GM18508 (cell line): ENCODE measurements around the gene HELZ.
"Not testable (repeated sequence)": the region's sequence is repeated elsewhere in the genome, so short reads cannot be mapped to it uniquely, and the experiment has no call there.

ENCODE experiments used
- ATAC-seq: cut with Tn5 transposase; IDR thresholded peaks from one replicate; pipeline ENCODE4 v1.9.1; 2021; ENCODE audit warnings: moderate number of reproducible peaks; ENCODE audit not compliant: insufficient read depth, unreplicated experiment

HELZ gene

DNA sequence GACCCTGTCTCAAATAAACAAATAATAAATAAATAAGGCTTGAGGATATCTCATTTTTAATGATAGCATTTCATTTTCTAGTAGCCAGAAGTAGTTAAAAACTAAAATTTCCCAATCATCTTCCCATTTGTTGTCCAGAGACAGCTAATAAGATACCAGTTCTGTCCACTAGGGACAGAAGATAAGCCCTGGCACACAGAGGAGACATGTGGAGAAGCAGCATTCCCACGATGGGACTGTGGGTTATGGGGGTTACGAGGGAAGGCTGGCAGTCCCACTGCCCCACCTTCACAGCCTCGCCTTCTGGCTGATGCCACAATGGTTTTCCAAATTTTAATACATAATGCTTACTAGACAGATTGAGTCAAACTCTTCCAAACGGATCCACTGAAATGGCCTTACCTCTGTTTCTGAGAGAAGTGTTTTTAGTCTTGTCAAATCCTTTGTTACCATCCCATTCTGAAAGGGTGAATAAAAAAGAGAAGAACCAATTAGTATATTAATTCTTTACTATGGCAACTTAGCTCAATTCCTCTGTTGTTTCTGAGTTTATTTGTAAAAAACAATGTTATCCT lies 44.2 kb downstream of the HELZ start:
- ATAC-seq: no peak

DNA sequence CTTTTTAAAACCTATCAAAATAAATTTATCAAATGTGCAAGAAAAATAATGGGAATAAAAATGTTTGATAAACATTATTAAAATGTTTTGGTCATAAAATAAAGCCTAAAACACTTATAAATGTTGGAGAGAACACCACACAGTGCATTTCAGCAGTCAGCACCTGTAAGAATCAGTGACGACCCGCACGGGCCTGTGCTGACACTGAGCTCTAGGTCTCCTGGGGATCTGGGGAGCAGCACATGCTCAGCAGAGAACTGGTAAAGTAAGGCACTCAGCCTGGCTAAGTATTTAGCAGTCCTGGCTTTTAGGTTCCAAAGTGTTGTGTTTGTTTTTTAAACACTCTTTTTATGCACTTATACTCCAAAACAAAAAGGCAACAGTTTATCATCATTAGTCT lies 46.9 kb downstream of the HELZ start:
- no peak for ATAC-seq

DNA sequence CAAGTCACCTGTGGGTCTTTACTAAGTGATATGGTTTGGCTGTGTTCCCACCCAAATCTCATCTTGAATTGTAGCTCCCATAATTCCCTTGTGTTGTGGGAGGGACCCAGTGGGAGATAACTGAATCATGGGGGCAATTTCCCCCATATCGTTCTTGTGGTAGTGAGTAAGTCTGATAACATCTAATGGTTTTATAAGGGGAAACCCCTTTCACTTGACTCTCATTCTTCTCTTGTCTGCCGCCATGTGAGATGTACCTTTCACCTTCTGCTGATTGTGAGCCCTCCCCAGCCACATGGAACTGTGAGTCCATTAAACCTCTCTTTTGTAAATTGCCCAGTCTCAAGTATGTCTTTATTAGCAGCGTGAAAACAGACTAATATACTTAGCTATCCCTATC lies 48.0 kb downstream of the HELZ start:
- not testable (repeated sequence) for ATAC-seq

DNA sequence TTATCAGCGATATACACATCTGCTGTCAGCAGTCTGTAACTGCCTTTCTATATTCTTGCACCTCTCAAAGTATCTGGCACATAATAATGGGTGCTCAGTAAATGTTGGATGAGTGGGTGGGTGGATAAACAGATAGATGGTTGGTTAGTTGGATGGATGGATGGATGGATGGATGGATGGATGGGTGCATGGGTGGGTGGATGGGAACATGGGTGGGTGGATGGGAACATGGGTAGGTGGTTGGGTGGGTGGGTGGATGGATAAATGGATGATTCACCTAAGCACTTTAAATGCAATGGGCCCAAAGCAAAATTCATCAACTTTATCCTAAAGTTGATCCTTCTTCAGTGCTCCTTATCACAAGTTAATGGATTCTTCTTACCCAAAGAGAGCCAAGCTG lies 48.6 kb downstream of the HELZ start:
- no peak for ATAC-seq

DNA sequence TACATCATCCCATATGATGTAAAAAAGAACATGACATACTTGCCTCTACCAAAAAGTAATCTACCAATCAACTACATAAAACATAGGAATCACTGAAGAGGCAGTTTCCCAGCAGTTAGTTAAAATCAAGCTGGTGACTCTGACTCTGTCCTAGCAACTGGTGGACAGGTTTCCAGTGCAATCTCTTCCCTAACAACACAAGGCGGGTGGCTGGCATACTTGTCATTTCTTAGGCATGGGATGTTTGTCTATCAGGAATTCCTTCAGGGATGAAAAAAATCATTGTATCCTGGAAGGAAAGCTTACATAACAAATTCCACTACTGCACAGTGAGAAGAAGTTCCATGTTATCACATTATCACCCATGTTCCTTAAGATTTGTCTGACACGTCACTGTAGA lies 50.9 kb downstream of the HELZ start:
- no peak for ATAC-seq

DNA sequence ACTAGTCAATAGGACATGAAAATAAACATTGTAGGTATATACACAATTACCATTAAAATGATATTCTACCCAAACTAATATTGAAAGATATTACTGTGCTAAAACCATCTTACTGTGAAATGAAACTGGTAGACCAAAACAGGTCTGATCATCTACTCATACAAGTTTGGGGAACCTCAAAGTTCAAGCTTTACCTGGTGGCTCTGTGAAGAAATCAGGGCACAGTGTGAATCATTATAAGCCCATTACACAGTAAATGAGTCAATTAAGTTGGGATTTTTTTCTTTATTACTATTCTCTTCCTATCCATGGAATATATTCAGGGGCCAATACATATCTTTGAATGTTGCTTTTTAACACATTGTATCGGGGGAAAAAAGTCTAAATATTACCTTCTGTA lies 57.1 kb downstream of the HELZ start:
- ATAC-seq: no peak

DNA sequence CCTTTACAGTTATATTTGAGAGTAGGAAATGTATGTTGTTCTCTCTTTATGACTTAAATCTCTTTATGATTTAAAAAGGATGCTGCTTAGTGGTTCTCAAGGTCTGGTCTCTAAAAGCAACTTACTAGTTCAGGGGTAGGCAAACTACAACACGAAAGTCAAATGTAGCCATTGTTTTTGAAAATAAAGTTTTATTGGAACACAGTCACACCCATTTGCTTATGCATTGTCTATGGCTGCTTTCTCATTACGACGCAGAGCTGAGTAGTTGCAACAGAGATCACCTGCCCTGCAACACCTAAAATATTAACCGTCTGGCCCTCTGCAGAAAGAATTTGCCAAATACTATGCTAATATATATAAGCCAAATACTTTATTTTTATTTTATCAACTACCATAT lies 58.2 kb downstream of the HELZ start:
- no peak for ATAC-seq

DNA sequence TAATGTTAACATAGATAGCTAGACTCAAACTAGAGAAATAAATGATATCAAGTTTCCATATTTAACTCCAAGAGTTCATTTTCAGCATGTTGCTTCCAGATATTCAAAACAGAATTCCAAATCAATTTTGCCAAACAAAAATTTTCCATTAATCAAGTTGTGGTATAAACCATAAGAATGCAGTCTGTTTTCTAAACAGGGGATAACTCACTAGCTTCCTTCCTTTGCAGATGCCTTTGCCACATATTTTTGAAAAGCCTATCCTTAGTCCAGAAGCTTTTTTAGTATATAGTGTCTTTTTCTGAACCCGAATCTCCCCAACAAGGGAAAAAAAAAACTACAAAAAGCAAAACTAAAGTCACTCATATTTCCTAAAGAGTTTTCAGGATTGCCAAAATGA lies 61.5 kb downstream of the HELZ start:
- ATAC-seq: no peak

DNA sequence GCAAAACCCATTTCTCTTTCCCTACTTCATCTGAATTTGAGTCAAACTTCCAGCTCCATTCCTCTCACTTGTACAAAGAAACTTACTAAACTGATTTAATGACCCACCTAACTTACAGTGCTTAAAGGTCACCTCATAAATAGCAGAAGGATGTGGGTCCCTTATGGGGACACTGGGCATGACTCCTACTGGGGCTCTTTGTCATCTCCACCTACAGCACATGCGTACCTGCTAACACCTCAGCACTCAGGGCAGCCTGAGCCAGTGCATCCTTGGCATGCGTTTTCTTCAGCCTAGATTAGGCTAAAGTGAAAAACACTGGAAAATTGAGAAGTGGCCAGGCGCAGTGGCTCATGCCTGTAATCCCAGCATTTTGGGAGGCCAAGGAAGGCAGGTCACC lies 63.2 kb downstream of the HELZ start:
- ATAC-seq: no peak

DNA sequence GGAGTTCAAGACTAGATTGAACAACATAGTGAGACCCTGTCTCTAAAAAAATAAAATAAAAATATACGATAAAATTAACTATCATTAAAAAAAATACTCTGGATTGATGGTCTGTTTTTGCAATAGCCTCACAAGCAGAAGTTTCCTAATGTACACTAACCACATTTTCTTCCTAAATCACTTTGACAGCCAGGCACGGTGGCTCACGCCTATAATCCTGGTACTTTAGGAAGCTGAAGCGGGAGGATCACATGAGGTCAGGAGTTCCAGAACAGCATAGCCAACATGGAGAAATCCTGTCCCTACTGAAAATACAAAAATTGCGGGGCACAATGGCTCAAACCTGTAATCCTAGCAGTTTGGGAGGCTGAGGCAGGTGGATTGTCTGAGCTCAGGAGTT lies 64.7 kb downstream of the HELZ start:
- no peak for ATAC-seq

DNA sequence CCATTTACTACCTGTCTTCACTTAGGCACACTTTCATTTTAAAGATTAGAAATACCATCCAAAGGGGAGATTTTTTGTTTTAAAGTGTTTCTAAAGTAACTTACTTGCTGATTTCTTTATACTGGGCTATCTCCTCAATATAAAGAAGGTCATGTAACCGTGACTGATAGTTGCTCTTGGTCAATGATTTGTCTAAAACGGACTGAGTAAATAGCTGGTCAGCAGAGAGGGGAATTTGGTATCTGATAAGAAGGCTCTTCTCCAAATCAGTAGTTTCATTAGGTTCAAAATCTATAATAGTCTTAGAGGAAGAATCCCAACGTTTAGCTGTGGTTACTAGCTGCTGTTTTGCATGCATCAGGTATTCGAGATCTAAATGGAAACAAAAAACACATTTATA lies 66.4 kb downstream of the HELZ start:
- ATAC-seq: no peak

DNA sequence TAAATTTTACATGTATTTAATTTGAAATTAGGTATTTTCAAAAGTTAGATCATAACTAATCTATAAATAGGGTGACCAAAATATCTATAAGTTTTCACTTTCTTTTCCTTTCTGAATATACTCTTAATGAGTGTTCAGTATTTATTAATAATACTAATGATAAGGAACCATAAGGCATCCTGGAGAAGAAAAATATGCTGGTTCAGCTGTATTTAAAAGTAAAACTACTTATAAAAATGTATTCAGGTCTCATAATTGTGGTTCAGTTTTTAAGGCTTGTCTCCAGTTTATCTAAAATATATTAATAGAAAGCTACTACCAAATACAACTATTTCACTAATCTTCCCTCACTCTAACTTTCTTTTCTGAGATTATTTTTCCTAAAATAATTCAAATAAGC lies 67.3 kb downstream of the HELZ start:
- no peak for ATAC-seq

DNA sequence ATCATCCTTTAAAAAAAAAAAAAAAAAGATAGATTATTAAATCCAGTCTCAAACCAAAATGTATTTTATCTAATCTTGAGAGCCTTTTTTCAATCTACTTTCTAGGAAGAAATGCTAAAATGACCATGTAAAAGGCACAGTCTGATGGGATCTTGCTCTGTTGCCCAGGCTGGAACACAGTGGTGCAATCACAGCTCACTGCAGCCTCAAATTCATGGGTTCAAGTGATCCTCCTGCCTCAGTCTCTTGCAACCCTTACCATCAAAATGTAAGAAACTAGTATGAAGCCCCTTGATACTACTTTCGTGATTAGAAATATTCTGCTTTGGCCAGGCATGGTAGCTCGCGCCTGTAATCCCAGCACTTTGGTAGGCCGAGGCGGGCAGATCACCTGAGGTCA lies 70.8 kb downstream of the HELZ start:
- no peak for ATAC-seq

DNA sequence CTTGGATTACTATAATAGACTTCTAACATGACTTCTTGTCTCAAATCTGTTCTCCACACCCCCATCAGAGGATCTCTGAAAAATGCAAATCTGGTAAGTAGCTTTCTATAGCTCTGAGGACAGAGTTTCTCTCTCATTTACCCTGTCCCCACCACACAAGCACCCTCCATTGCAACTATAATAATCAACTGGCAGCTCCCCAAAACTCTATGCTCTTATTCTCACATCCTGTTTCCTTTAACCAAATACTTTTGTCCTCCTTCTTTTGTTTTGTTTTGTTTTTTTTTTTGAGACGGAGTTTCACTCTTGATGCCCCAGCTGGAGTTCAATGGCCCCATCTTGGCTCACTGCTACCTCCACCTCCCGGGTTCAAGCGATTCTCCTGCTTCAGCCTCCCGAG lies 73.4 kb downstream of the HELZ start:
- ATAC-seq: no peak

DNA sequence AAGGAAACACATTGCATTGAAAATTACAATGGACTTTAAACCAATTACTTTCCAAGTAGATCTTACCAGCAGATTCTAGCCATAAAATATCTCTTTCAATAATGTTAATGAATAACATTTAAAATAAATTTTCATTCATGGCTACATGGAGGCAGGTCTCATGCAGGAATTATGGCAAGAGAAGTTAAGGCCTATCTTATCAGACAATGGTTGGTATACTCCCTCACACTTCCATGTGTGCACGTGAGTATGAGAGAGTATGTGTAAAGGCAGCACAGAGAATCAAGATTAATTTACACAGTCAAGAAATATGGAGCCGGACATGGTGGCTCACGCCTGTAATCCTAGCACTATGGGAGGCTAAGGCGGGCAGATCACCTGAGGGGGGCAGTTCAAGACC lies 76.5 kb downstream of the HELZ start:
- no peak for ATAC-seq

DNA sequence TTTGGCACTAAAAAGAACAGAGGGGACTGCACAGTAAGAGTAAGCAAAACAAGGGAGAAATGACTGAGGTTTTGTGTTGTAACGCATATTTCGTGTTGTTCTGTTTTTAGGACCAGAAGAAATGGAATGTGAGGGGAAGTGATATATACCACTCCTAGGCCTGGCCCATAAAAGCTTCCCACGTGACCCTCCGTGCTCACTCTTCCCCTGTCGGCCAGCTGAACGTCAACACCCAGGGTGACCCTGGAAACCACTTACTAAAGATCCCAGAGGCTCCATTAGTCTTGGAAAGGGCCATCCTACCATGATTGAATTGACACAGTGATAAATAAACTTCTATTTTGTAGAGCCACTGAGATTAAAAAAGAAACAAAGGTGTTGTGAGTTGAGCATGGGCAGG lies 79.8 kb downstream of the HELZ start:
- ATAC-seq: no peak

DNA sequence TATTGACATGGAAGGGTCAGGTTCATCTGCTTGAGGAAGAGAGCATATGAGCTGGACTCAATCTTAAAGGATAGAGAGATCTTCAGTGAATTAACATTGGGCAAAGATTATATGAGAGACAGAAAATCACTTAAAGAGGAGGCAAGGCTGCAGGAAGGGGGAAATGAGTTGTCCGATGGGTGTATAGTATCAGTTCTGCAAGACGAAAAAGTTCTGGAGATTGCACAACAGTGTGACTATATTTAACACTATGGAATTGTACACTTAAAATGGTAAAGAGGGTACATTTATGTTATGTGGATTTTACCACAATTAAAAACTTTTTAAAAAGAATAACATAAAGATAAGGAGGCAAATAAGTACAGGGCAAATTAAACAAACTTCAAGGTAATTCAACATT lies 80.7 kb downstream of the HELZ start:
- ATAC-seq: no peak

DNA sequence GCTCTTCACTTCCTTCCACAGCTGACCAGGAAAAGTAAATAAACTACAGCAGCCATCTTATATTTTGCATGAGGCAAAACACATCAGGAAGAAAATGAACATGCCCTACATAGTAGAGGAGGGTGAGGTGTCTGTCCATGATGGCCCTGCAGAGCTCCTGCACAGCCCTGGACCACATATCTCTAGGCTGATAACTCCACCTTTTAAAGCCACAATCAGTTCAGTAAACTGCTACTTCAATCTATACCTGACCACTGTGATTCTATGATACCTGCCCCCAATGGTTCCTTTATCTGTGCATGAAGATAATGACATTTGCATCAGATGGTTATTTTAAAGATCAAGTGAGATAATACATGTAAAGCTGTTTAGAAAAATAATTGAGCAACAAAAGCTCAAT lies 82.2 kb downstream of the HELZ start:
- no peak for ATAC-seq

DNA sequence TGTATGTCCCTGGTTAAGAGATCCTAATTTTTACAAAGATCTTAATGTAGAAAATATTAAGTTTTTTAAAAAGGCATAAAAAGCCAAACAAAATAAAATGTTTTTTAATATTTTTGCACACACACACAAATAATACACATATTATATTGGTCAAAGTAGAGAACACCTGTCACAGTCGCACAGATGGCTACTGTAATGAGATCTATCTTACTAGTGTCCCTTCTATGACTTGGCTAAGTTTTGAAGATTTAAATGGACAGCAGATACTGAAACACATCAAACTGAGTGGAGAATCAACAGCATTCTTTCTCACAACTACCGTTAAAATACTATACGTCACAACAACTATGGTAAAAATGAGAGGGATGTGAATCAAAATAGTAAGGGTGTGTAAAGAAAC lies 83.4 kb downstream of the HELZ start:
- ATAC-seq: no peak

DNA sequence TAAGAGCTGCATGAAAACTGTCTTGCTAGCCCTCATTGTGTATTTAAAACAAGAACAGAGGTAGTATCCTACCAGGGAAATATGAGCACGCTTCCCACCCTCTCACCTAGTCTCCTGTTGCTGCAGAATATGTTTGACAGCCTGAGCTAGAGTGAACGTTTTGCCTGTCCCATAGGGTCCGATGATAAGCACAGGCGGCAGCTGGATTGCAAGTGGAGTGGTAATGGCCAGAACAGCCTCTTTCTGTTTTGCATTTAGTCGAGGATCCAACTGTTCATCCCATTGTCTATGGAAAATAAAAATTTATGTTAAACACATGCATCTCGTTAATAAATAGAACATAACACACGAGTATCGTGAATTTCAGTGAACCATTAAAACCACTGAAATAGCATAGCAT lies 84.2 kb downstream of the HELZ start:
- ATAC-seq: no peak

DNA sequence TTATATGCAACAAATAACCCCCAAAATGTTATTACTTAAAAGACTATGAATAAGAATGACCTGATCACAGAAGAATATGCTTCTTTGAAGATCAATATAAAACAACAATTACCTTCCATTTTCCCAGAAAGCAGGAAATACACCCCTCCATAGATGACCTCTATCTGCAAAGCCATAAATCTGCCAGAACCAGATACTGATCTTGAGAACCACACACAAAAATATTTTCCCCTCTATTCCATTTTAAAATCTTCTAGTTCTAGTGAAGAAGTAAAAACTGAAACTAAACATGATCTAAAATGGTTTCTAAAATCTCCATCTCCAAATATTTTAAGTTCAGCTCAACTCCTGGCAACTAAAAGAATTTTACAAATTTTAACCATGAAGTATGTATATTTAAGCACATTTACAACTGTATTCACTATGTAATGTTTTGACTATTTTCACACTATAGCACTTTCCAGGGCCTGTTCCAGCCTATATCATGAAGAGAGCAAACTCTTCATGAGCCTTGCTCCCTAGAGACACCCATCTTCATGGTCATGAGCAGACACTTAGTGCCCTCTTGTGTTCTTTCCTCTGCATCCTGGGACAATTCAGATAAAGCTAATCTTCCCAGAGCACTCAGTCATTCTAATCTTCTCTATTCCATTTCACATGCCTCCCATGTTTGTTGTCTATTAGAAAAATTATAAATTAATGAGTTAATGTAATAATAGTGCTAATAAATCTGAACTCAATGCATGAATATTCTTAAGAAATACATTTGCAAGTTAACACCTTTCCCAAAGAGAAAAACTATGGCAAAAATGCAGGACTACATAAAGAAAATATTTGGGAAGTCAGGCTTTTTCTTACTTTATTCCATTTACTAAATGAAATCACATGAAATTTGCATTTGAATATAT lies 87.0 kb downstream of the HELZ start:
- no peak for ATAC-seq
